Skin of body (tissue), 2 donors: ENCODE data around the gene SLC24A5. TPM values are rescaled to one million over a fixed set of nuclear protein-coding genes. Genes with fewer than 3 reads are reported as not detected.
A peak's percentile ranks its signal among the peaks of the same experiment; 100 is the strongest.

ENCODE experiments used
- DNase-seq: peaks from one replicate; lab custom pipeline; 2025; lab: John Stamatoyannopoulos, UW
- total RNA-seq: library from RNA; depleted of rRNA; stranded (reverse); fragments of >200 nt; gene quantifications from one replicate; pipeline ENCODE4 v1.2.3, GENCODE V29; 2014

Gene SLC24A5
- total RNA-seq, 1 donor from 2014 or later, result 3.6 TPM

DNA sequence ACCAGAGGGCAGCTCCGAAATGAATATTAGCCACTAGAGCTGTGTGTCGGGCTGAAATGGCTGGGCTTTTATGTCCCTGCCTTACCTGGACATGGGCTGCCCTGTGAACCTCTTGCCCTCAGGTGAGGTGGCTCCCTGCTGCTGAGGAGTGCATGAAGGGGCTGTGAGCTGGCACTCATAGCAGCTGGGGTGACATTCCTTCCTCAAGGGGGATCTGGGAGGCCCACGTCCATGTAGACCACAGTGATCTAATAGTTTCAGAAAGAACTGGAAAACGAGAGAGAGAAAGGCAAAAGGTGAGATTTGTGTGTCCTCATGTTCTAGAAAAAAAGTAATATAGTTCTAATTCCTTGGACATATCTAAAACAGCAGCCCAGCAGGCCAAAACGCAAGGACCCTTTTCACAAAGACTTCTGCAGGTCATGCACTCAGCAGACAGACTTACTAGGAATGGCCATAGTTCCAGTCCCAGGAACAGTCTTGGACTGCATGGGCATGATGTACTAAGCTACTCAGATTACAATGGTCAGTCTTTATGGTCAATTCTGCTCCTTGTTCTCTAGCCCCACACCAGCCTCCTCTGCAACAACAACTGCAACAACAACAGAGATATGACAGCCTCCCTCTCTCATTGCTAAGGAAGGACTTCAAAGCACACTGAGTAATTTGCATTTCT lies 10.8 kb upstream of the SLC24A5 start:
- no peak for DNase-seq

DNA sequence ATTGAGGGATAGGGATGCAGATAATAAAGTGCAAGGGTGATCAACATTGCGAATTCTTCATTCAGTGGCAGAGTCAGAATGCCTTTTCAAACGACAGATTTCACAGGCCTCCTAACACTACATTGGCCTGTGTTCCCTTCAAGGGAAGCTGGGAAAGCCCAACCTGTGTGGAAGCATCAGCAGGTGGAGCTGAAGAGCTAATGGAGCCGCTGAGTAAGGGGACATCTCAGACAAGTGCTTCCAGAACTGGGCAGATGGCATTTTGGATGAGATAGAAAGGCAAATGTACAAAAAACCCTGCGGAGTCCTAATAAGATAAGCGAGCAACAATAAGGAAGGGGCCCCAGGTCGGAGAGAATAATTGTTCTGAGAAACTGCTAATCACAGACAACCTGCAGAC lies 8.5 kb upstream of the SLC24A5 start:
- DNase-seq, result no peak

DNA sequence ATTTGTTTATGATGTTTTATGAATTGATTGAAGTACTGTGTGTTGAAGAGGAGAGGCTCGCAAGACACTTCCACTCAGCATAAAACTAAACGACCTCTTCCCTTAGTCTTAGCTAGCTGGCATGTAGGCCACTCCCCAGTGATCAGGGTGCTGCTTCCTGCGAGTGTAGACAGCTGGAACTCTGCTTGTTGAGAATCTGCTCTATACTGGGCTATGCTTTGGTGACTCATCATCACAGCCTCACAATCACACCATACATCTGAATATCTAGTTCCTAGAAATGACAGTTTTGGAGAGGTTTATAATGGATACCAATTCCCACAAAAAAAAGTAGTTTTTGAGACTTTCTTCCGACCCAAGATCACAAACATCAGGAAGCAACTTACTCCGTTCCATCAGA lies 1.5 kb upstream of the SLC24A5 start:
- no peak for DNase-seq

DNA sequence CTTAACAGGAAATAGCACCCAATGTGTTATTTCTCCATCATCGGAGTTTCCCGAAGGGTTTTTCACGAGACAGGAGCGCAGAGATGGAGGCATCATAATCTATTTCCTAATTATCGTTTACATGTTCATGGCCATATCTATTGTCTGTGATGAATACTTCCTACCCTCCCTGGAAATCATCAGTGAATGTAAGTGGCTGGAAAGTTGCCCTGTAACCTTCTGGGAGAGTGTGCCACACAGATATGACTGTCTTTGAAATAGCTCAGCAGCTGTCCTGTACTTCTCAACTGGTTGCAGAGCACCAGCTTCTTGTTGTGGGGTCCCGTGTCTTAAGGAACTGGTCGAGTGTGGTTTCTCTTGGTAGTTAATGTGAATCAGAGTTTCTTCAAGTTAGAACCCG lies 1.1 kb downstream of the SLC24A5 start:
- DNase-seq, result no peak

DNA sequence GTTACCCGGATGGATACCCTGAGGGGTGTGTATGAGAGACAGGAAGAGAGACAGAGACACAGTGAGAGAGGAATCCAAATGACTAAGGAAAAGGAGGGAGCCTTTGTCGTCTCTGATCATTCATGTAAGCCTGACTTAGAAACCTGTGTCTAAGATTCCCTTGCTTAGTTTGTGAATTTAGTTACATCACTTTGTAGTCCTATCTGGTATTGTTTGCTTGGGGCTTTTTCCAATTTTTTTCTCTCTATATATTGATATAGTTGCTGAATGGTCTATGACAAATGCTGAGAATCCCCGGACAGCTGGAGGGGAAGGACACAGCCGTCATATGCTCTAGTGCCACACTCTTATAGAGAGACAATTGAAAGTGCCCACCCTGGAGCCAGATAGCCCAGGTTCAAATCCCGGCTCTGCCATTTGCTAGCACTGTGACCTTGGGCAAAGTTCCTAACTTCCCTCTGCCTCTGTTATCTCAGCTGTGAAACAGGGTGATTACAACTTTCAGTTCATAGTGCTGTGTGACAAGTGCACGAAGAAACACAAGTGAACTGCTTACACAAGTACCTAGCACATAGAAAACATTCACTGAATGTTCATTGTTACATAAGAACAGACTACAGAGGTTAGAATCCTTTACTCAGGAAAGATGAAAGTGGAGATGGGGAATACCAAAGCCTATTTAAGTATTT lies 6.0 kb downstream of the SLC24A5 start:
- DNase-seq, result no peak

DNA sequence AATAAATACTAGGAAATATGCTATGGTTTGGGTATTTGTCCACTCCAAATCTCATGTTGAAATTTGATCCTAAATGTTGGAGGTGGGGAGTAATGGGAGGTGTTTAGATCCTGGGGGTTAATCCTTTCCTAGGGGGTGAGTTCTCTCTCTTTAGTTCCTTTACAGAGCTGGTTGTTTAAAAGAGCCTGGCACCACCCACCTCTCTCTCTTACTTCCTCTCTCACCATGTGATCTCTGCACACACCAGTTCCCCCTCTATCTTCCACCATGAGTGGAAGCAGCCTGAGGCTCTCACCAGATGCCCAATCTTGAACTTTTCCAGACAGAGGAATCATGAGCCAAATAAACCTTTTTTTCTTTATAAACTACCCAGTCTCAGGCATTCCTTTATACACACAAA lies 10.5 kb downstream of the SLC24A5 start:
- DNase-seq, result no peak

DNA sequence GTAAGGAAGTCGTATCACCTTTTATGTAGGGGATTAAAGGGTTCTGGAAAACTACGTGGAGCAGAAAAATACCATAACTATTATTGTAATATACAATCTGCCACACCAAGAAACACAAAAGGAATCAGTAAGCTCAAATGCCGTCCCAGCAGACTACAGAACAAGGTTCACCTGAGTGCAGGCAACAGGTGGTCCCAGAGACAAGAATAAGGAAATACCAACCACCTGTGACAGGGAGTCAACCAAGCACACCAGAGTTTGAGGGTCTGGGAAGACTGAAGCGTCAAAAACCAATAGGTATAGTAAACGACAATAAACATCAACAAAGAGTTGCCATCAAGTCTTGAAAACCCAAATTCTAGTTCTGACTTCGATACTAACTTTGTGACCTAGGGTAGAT lies 12.1 kb downstream of the SLC24A5 start:
- no peak for DNase-seq

DNA sequence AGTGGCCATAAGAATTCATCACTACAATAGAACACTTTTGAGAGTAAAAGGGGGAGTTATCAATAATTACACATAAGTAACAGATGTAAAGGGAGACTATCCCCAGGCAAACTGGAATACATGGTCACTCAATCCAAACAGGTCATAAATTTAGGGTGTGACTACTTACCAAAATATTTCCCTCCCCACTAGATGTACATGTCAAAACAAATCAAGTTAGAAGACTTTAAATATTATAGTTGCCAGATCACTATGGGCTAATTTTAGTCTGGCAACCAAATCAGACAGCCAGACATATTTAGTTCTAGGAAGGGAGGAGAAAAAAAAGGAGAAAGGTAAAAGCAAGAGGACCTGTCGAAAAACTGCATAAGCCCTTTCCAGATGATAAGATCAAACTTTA lies 23.1 kb downstream of the SLC24A5 start:
- DNase-seq, result no peak

DNA sequence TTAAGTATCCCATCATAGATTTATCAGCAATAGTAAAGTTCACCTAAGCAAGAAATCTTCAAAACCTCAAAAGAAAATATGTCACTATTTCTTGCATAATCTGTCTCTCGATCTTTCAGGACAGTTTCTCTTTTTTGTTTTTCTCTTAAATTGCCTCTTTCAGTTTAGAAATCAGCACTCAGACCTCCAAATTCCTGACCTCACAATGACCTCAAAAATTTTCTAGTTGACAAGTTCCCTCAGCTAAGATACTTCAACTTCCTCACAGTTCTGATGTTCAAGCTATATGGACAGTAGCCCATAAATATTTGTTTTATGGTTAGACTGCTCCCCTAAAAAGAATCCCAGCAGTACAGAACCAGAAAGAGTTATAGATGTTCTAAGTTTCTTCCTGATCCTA lies 24.1 kb downstream of the SLC24A5 start:
- no peak for DNase-seq

DNA sequence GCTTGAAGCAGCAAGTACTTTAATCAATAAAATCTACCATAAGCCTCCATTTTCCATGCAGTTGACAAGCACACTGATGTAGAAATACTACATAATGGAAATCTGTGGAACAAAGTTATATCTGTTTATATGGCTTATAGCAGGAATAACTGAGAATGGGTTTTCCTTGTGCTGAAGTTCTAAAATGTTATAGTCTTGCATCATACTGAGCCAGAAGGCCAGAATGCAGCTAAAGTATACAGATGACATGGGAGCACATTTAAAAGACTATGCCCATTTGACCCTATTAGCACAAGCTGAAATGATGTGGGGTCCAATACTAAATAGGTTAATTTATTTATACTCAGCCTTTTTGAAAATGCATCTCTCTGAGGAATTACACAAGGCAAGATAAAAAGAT lies 25.1 kb downstream of the SLC24A5 start:
- no peak for DNase-seq

DNA sequence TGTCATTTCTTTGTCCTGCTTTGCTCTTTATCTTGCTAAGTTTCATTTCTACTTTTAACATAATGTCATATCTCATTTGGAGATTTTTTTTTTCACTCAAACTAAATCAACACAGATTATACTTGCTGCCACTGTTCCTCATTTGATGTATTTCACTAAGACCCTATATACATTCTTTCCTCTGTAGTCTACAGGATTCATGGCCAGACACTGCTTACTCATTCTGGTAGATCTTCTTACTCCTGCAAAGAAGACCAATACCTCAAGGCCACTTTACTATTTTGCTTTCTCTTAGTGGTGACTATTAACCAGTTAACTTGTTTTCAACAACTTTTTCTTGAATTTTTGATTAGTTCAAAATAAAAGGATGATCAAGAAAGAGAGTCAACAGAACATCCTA lies 26.6 kb downstream of the SLC24A5 start:
- DNase-seq, result no peak

DNA sequence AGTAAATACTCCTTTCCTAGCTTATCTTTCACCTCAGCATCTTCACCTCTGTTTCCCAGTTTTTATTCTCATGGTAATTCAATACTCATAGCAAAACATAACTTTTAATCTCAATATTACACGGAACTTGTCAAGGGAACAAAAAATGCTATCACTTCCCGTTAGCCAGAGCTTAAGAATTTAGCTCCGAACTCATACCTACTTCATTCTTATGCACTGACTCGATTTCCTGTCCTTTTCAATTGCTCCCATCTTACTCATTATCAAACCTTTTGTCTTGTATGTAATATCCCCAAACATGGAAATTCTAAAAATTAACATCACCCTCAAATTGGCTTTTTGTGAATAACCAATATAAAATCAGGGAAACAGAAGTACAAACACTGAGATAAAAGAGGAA lies 29.1 kb downstream of the SLC24A5 start:
- DNase-seq, result no peak

DNA sequence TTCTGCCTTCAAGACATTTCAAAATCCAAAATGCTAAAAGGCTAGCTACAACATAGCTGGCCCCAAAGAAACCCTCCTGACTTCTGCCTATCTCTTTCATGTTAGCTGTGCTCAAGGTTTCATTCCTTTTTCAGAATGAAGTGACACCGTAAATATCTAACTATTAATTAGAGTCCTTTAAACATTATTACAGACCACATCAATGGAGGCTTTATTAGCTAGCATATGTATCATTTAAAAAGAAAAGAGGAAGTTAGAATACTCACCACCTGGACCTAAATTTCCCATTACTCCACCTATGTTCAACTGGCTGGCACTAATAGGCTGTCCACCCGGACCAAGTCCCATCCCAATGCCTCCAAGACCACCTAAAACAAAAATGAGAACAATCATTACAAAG lies 32.7 kb downstream of the SLC24A5 start:
- DNase-seq, result no peak

DNA sequence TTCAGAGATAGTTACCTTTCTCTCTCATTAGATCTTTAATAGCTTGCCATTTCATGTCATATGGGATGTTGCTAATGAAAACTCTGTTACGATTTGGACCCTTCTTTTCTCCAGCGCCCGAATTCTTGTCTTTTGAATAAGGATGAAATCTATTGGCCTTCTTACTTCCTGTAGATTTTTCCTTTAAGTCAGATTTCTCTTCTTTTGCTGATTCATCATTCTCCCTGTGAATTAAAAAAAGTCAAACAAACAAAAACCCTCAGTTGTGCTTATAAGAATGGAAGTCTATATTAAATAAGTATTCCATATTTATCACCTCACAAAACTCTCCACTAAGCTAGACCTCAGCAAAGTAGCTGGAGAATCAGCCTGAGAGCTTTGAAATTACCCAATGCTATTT lies 47.8 kb downstream of the SLC24A5 start:
- DNase-seq, result no peak

DNA sequence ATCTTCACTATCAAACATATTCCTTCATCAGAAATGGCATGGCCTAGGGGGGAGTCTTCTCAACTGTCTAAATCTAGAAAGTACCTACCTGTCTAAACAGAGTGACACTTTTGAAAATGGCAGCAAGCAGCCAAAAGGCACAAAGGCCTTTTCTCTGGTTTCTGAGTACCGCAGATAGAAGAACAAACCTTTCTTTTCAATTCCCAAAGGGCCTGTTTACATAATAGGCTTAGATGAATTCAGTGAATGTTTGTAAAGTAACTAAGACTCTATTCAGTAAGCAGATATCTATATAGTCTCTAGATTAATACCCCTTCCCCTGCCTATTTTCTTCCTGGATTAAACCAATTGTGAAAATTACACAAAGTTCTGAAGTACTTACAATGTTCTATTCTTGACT lies 50.2 kb downstream of the SLC24A5 start:
- no peak for DNase-seq

DNA sequence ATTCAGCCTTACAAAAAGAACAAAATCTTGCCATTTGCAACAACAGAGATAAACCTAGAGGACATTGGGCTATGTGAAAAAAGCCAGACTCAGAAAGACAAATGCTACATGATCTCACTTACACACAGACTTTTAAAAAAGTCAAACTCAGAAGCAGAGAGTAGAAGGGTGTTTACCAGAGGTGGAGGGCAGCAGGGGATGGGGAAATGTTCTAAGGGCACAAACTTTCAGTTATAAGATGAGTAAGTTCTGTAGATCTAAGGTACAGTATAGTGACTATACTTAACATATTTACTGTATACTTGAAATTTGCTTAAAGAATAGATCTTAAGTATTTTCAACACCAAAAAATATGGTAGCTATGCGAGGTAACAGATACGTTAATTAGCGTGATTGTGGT lies 54.3 kb downstream of the SLC24A5 start:
- DNase-seq, result no peak

DNA sequence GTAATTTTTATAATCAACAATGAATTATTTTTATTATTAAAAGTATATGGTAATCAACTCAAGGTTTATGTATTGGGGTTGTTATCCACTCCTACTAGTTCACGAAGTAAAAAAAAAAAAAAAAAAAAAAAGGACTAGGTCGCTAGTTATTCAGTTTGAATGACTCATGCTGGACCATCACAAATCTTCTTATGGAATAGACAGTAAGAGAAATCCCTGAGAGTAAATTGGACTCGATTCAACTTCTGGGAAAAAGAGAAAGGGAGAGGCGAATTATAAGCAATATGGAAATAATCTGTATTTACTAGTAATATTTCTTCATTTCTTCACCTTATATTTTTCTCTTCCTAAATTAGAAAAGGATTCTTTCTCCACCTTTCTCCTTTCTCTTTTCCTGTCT lies 55.3 kb downstream of the SLC24A5 start:
- DNase-seq, result no peak

DNA sequence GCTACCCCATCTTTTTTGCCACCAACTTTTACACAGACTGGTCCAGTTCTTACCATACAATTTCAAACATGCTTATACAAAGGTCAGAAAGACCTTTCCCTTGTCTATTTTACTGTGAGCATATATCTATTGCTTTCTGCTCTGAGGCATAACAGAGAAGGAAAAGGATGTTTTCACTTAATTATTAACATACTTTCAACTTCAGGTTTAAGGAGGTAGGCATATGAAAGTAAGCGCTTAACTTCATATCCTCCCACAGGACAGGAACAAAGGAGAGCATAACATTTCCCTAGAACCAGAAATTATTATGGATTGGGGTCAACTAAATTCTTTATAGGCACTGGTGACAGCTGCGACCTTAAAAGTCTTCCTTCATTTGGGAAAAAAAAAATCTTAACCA lies 56.2 kb downstream of the SLC24A5 start:
- DNase-seq, result no peak

DNA sequence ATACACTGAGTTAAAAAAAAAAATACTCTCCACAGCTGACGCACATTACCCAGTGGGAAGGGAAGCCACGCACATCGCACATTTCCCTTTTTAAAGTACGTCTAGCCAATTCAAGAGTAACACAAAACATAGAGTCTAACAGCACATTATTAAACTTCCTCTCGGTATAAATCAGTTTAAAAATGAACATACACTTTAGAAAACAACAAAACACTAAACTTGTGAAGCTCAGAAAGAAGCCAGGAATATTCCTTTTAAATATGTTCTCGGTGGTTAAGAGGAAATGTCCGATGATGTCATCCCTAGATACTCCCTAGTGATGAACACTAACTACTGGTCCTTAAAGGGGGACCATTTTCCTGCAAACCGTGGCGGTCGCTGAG lies 56.6 kb downstream of the SLC24A5 start:
- peak; percentile 55 for DNase-seq

DNA sequence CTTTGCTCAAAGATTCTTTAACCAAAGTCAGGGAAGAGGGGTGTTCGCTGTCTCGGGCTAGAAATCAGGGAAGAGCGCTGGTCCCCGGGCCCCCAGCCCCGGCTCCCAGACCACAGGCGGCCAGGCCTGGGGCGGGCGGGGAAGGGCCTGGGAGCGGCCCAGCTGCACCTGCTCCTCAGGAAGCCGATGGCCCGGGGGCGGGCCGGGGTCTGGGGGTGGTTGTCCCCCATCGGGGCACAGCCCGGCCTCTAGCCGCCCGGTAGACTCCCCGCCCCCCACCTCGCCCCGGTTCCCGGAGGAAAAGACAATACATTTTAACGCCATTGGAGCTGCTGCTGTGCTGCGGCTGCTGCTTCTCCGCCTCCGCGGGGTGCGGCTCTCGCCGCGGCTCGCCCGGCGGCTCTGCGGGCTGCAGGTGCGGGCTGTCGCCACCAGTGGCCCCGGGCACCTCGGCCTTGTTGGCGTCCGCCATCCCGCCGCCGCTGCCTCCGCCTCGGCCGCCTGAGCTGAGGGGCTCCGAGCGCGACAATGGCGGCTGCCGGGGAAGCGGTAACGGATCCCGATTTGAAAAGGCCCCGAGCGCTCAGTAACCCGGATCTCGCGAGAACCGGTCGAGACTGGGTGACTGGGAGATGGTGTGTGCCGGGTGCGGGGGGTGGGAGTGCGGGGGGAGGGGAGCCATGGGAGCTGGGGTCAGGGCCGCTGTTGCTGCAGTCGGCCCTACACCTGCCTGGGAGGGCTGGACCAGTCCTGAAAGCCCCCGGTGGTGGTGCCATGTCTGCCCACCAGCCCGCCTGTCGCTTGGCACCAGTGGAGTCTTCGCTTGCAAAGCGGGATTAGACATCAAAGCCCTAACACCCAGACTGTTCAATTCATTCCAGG lies 57.2 kb downstream of the SLC24A5 start, which contains the start of gene MYEF2:
Gene MYEF2, minus strand, starts transcription at position 530 of the 882 bp plus-strand sequence. Its CDS starts 58 bp downstream, at position 472.
- no peak for DNase-seq

DNA sequence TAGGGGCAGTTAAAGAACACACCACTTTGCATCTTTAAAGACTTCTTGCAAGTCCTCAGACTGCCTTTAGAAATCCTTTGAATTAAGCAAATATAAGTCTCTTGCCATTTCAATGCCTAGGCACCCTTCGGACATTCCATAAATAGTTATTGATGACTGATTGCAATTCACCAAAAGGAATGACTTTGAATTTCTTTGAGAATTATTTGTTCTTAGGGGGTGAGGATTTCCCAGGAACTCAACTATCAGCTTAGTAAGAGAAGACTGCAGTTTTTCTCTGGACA lies 57.8 kb downstream of the SLC24A5 start:
- no peak for DNase-seq

DNA sequence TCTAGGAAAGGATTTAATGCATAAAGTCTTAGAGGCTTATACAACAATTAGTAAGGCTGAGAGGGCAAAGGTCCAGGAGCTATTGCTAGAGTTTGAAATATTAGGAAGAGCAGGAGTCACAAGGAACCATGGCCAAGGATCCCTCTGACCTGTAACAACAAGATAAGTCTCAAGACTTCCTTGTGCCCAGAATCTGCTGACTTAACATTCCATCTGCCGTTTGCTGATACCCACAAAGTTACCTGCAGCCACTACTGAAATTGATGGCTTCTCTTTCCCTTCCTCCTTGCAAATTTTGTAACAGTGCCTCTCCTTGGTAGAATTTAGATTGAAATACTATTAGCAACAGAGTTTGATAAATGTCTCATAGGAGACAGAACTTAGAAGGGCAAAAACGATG lies 62.0 kb downstream of the SLC24A5 start:
- DNase-seq, result no peak

DNA sequence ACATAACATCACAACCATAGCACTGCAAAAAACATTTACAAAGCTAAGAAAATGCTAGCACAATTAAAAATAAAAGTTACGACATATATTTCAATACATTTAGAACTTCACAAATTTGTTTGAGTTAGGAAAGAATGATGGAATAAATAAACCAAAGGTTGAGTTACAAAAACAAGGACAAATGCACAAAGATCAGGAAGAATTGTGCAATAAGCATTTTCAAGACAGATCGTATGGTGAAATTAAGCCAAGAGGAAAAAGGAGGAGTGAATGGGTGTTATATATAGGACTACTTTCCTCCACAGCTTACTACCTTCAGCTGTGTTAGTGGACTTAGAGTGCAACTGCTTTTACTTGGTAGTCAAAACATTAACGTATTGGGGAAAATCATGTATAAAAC lies 64.7 kb downstream of the SLC24A5 start:
- no peak for DNase-seq
